ENCODE results near the gene FAM120B.

DNA sequence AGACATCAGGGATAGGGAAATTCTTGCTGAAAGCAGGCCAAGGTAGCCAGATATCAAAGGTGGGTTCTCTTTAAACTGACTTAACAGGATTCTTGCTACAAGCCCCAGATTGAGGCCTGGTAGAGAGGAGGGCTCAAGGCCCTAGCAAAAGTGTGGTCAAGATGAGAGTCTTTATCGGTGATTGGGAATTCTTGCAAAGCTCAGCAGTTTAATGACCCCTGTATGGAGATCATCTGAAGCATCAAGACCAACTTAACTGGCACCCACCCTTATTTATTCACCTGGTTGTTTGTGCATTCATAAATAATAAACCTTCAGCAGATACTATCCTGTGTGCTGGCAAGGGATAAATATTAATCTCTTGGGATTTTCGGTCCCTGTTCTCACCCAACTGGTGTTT lies 6.3 kb downstream of the FAM120B start:
- TF ChIP-seq NFE2L1 (CRISPR knock-in tag; IDR thresholded peaks at IDR 0.05), result no peak
- TF ChIP-seq JUN (CRISPR knock-in tag; IDR thresholded peaks at IDR 0.05), result no peak
- TF ChIP-seq, protein P1, sequence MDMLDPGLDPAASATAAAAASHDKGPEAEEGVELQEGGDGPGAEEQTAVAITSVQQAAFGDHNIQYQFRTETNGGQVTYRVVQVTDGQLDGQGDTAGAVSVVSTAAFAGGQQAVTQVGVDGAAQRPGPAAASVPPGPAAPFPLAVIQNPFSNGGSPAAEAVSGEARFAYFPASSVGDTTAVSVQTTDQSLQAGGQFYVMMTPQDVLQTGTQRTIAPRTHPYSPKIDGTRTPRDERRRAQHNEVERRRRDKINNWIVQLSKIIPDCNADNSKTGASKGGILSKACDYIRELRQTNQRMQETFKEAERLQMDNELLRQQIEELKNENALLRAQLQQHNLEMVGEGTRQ (CRISPR knock-in tag; IDR thresholded peaks at IDR 0.05), result no peak
- TF ChIP-seq CTCF (IDR thresholded peaks at IDR 0.05), result no peak

Data from WTC11 (cell line).